Stimulated activated effector memory CD8-positive, alpha-beta T cell treated with anti-CD3 and anti-CD28 coated beads, Interleukin-12 subunit alpha, Interleukin-12 subunit beta, amount 100 ng/mL, for 72 hours (primary cell): ENCODE measurements around the gene RGS14.
"Not testable (repeated sequence)": the region's sequence is repeated elsewhere in the genome, so short reads cannot be mapped to it uniquely, and the experiment has no call there.

Experiments
- ATAC-seq: fragments of 150-1000 bp; cut with Tn5 transposase; 2 replicates; pipeline ENCODE4 v1.10.0; 2021
- DNase-seq, 2 donors: peaks; one replicate each; pipeline ENCODE4 v3.0.0; 2021 to 2022; ENCODE audit warnings: low spot score in 2 of 2
- H3K27ac Mint-ChIP-seq: one replicate; pipeline ENCODE4 v1.8.0; 2022; ENCODE audit warnings: mild to moderate bottlenecking, mixed read lengths
- H3K36me3 Mint-ChIP-seq: one replicate; pipeline ENCODE4 v1.8.0; 2022; ENCODE audit warnings: mild to moderate bottlenecking, mixed read lengths
- H3K4me1 Mint-ChIP-seq: one replicate; pipeline ENCODE4 v1.8.0; 2022; ENCODE audit warnings: mixed read lengths
- H3K4me3 Mint-ChIP-seq: one replicate; pipeline ENCODE4 v1.8.0; 2022; ENCODE audit warnings: mild to moderate bottlenecking, mixed read lengths
- H3K9me3 Mint-ChIP-seq: one replicate; pipeline ENCODE4 v1.8.0; 2022; ENCODE audit warnings: mixed read lengths

Gene RGS14

DNA sequence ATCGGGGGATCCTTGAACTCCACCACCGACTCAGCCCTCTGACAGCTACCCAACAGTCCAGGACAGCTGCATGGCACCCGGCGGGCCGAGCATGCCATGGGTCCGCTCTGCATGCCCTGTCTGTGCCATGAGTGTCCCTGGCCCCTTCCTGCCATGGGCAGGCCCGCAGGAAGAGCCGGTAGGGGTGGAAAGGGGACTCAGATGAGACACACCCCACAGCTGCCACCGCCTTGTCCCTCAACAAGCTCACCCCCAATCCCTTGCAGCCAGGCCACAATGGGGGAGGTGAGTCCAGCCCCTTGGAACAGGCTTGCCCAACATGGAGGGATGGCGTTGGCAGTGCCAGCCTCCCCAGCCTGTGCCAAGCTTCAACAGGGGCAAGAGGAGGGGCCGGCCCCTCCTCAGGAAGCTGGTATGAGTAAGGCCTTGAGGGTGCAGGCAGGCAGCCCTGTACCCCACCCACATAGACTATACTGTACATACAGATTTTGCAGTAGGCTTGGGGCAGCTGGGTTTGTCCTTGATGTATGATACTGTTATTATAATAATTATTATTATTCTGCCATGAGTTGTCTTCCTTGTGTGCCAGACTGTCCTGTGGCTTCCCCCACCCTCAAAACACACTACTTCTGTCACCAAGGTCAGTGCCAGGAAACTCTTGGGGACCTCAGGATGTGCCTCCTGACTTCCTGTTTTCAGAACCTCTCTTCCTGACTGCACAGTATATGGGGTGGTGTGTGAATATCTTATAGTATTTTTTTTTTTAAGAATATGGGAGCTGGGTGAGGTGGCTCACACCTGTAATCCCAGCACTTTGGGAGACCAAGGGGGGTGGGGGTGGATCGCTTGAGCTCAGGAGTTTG is 14.5 kb downstream of the RGS14 start:
- Mint-ChIP-seq H3K36me3 (peaks cover 60% of the 10 kb centered on the region), H3K9me3 (no peaks in the 10 kb centered on the region), H3K4me1 (peaks cover 48% of the 10 kb centered on the region), H3K4me3 (peak overlapping the region; percentile 64), H3K27ac (peak overlapping the region; percentile 72)
- ATAC-seq (peak; percentile 62), DNase-seq (no peak)

DNA sequence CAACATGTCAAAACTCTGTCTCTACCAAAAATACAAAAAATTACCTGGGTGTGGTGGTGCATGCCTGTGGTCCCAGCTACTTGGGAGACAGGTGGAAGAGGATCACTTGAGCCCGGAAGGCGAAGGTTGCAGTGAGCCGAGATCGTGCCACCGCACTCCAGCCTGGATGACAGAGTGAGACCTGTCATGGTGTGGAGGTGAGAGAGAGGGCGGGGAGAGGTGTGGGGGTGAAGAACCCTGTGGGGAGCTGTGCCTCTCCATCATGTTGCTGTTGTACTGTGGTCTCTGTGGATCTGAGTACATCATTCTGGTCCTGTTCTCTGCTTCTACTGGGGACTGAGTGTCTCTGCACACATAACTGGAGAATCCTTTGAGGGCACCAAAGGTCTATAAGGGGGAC is 15.2 kb downstream of the RGS14 start:
- H3K27ac Mint-ChIP-seq, result peak overlapping the region; percentile 72
- peaks cover 48% of the 10 kb centered on the region for H3K4me1 Mint-ChIP-seq
- no peaks in the 10 kb centered on the region for H3K9me3 Mint-ChIP-seq
- DNase-seq, result no peak
- H3K36me3 Mint-ChIP-seq, result peaks cover 58% of the 10 kb centered on the region
- peak; percentile 84 for ATAC-seq
- H3K4me3 Mint-ChIP-seq, result peak overlapping the region; percentile 64

DNA sequence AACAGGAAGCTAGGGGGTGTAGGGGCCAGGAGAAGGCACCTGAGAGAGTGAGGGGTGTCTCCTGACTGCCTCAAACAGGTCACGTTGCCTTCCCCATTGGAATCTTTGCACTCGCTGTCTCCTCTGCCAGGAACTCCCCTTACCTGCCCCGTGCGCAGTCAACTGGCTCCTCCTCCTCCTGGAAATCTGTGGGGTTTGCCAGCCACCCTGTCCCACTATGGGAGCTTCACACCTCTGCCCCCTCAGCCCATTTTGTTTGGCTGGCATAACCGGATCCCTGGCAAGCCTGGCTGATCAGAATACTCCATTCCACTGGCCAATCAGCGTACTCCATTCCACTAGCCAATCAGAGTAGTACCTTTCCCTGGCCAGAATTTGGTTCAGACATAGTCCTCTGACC is 16.1 kb downstream of the RGS14 start:
- Mint-ChIP-seq H3K36me3 (peaks cover 49% of the 10 kb centered on the region), H3K4me1 (peaks cover 40% of the 10 kb centered on the region), H3K9me3 (no peaks in the 10 kb centered on the region), H3K27ac (peak overlapping the region; percentile 76), H3K4me3 (no peak overlapping the region)
- DNase-seq, result no peak
- ATAC-seq, result no peak

GRCh38 chr5:177374211-177374610 is 16.5 kb downstream of the RGS14 start:
- ATAC-seq, result no peak

DNA sequence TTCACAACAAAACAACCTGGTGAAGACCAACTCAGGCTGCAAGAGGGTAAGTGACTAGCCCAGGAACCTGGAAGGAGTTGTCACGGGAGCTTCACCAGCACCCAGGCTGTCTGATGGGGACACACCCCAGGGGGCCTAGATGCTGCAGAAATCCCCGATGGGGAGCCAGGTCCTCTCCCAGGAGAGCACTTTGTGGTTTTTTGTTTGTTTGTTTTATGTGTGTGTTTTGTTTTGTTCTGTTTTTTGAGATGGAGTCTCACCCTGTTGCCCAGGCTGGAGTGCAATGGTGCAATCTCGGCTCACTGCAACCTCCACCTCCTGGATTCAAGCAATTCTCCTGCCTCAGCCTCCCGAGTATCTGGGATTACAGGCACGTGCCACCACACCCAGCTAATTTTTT is 17.8 kb downstream of the RGS14 start:
- H3K27ac Mint-ChIP-seq, result peak overlapping the region; percentile 64

More at GRCh38 chr5:177374211-177374610, 16.5 kb downstream of the RGS14 start:
- peaks cover 40% of the 10 kb centered on the region for H3K4me1 Mint-ChIP-seq
- H3K9me3 Mint-ChIP-seq, result no peaks in the 10 kb centered on the region
- DNase-seq, result no peak
- H3K4me3 Mint-ChIP-seq, result no peak overlapping the region
- H3K27ac Mint-ChIP-seq, result peak overlapping the region; percentile 76
- H3K36me3 Mint-ChIP-seq, result peaks cover 45% of the 10 kb centered on the region

DNA sequence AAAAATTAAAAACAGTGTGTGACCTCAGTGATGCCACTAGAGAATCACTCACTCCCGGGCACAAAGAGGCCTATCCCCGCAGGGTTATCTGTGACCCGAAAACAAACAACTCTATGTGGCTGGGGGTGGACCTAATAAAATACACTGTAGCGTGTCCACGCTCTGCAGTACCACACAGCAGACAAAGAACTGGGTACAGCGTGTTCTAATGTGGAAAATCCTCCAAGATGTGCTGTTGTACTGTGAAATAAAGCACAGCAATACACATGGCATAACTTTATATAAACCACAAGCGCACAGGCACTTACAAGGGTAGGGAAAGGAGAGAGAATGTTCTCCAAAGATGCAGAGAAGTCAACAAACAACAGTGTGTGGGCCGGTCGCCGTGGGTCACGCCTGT is 18.4 kb downstream of the RGS14 start:
- Mint-ChIP-seq H3K27ac (peak overlapping the region; percentile 64), H3K36me3 (peaks cover 34% of the 10 kb centered on the region), H3K9me3 (no peaks in the 10 kb centered on the region), H3K4me1 (peaks cover 48% of the 10 kb centered on the region), H3K4me3 (no peak overlapping the region)
- ATAC-seq (no peak), DNase-seq (no peak)

More for the DNA sequence above, 17.8 kb downstream of the RGS14 start:
- H3K36me3 Mint-ChIP-seq, result peaks cover 35% of the 10 kb centered on the region
- peaks cover 48% of the 10 kb centered on the region for H3K4me1 Mint-ChIP-seq
- H3K9me3 Mint-ChIP-seq, DNase-seq, ATAC-seq, H3K4me3 Mint-ChIP-seq: not testable (repeated sequence)

DNA sequence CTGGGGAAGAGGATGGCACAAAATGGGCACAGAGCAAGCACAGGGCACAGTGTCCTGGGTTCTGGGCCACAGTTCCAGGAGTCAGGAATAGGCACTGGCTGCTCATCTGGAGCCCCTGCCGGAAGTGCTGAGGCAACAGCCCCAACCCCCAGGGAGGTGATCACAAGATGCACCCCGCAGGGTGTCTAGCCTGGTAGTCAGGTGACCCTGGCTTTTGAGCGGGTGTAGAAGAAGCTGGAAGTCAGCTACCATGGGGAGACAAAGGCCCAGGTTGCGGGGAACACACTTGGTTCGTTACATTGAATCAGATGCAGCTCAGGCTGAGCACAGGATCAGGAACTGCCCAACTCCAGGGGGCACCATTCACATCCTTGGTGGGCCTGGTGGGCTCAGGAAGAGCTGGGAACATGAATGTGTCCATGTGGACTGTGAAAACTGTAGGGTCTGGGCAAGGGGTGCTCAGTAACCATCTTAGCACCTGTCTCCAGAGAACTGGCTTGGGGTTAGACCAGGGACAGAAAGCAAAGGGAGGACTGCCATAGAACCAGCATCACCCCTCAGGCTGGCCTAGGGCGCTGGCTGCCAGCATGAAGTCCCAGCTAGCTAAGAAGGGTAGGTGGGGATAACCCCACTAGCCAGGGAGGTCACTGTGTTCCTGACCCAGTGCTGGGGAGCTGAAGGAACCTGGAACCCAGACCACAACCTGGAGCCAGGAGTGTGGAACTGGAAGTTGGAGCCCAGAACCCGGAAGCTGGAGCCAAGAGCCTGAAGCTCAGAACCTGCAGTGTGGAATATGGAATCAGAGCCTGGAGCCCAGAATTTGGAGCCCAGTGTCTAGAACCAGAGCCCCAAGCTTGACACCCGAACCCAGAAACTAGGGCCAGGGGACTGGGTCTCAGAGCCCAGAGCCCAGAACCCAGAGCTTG is 20.4 kb downstream of the RGS14 start:
- Mint-ChIP-seq H3K4me3 (no peak overlapping the region), H3K36me3 (peaks cover 14% of the 10 kb centered on the region), H3K9me3 (no peaks in the 10 kb centered on the region), H3K27ac (peak overlapping the region; percentile 64), H3K4me1 (peaks cover 35% of the 10 kb centered on the region)
- no peak for DNase-seq
- ATAC-seq, result no peak

DNA sequence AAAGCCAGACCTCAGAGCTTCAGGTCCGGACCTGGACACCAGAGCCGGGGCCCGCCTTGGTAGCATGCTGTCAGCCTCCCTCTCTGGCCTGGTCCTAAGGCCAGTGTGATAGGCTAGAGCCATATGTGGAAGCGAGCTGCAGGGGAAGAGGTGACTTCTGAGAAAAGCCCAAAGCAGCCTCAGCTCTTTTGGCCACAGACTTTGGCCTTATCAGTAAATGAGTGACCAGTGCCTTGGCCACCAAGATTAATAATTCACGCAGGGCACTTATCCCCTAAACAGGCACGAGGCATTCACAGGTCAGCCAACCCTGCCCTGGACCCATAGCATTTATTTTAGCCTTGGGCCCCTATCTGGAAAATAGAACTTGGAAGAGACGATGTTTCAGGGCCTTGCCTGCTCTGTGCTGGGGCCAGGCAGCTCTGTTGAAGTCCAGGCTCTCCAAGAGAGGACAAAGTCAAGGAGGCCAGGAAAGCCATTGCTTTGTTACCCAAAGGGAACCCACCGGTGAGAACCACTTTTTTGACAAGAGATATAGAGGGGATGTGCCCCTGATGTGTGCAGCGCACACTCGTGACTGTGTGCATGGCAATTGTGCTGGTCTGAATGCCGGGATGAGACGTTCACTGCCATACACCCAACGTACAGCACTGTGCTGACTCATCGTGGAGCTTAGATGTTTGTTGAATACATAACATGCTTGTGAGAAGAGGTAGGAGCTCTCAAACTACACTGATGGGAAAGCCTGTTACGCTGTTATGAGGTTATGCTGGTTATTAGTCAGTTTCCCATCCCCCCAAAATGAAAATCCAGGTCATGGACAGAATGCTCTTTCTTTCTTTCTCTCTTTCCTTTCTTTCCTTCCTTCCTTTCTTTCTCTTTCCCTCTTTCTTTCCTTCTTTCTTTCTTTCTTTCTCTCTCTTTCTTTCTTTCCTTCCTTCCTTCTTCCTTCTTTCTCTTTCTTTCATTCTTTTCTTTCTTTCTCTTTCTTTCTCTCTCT is 21.5 kb downstream of the RGS14 start:
- H3K36me3 Mint-ChIP-seq, result peaks cover 12% of the 10 kb centered on the region
- peaks cover 33% of the 10 kb centered on the region for H3K4me1 Mint-ChIP-seq
- ATAC-seq, result peak; percentile 98
- H3K9me3 Mint-ChIP-seq, result no peaks in the 10 kb centered on the region
- no peak for DNase-seq
- peak overlapping the region; percentile 66 for H3K27ac Mint-ChIP-seq
- peak overlapping the region; percentile 45 for H3K4me3 Mint-ChIP-seq

- peaks cover 40% of the 10 kb centered on the region for H3K4me1 Mint-ChIP-seq
- H3K4me3 Mint-ChIP-seq, result no peak overlapping the region
- no peak for ATAC-seq
- H3K27ac Mint-ChIP-seq, result peak overlapping the region; percentile 33
- peaks cover 7% of the 10 kb centered on the region for H3K36me3 Mint-ChIP-seq
- no peak for DNase-seq
- H3K9me3 Mint-ChIP-seq, result no peaks in the 10 kb centered on the region
These were observed 23.0 kb downstream of the RGS14 start for GRCh38 chr5:177380805-177381126.

GRCh38 chr5:177382423-177383029 is 24.8 kb downstream of the RGS14 start:
- Mint-ChIP-seq H3K36me3 (peaks cover under 1% of the 10 kb centered on the region), H3K27ac (peak overlapping the region; percentile 32), H3K4me1 (peaks cover 43% of the 10 kb centered on the region)

GRCh38 chr5:177383181-177383580 is 25.5 kb downstream of the RGS14 start:
- Mint-ChIP-seq H3K9me3 (no peaks in the 10 kb centered on the region), H3K36me3 (no peaks in the 10 kb centered on the region), H3K27ac (no peak overlapping the region), H3K4me3 (no peak overlapping the region), H3K4me1 (peaks cover 50% of the 10 kb centered on the region)
- DNase-seq, result no peak
- ATAC-seq, result no peak

More at GRCh38 chr5:177382423-177383029, 24.8 kb downstream of the RGS14 start:
- ATAC-seq (no peak), DNase-seq (no peak)
- Mint-ChIP-seq H3K9me3 (no peaks in the 10 kb centered on the region), H3K4me3 (no peak overlapping the region)

DNA sequence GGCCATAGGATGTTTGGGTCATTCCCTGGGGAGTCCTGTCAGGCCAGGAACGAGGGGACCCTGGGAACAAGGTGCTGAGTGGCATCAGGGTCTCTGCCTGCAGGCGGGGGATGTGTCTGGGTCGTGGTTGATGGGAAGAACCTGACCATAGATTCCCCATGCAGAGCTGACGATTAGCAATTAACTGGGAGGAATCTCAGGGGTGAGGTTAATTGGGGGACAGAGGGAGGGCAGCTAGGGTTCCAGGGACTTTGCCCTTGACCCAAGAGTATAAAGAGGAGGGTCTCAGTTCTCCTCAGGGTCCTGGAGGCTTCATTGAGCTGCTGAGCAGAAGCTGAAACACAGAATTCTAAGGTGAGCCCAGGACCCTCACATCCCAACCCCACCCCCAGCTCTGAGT is 26.4 kb downstream of the RGS14 start, which contains the start of gene SLC34A1:
Gene SLC34A1, plus strand, starts transcription at position 301 of the 400 bp plus-strand sequence. CDS start 1,308 bp downstream, outside the sequence.
- no peak for DNase-seq
- Mint-ChIP-seq H3K27ac (peak within 1 kb of the TSS; percentile 46), H3K36me3 (no peaks in the 10 kb centered on the region), H3K4me1 (peaks cover 56% of the 10 kb centered on the region), H3K4me3 (peak within 1 kb of the TSS; percentile 43), H3K9me3 (no peaks in the 10 kb centered on the region)
- no peak for ATAC-seq

DNA sequence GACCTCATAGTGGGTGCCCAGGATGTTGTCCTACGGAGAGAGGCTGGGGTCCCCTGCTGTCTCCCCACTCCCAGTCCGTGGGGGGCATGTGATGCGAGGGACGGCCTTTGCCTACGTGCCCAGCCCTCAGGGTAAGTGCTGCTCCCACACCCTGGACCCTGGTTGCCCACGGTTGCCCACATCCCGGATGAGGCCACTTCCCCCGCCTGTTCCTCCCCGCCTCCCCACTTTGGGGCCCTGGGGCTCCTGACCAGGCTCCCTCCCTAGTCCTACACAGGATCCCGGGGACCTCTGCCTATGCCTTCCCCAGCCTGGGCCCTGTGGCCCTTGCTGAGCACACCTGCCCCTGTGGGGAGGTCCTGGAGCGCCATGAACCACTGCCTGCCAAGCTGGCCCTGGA is 28.0 kb downstream of the RGS14 start:
- Mint-ChIP-seq H3K4me3 (peak overlapping the region; percentile 43), H3K4me1 (peaks cover 58% of the 10 kb centered on the region), H3K9me3 (no peaks in the 10 kb centered on the region), H3K27ac (peak overlapping the region; percentile 46), H3K36me3 (peaks cover 12% of the 10 kb centered on the region)
- DNase-seq (no peak), ATAC-seq (no peak)

DNA sequence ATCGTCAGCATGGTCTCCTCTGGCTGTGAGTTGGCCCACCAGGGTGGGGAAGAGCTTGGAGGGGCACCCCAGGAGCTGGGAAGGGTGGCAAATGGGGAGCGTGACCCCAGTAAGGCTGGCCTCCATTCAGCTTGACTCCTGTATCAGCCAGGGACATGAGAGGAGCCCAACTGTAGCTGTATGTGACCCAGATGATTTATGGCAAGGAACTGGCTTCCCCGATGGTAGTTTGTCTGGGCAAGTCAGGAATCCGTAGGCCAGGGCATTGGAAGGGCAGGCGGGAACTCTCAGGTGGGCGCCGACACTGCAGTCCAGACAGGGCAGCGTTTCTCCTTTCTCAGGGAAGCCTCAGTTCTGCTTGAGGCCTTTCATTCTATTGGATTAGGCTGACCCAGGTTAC is 28.8 kb downstream of the RGS14 start:
- H3K4me1 Mint-ChIP-seq, result peaks cover 66% of the 10 kb centered on the region
- H3K9me3 Mint-ChIP-seq, result no peaks in the 10 kb centered on the region
- H3K4me3 Mint-ChIP-seq, result peak overlapping the region; percentile 43
- peaks cover 12% of the 10 kb centered on the region for H3K36me3 Mint-ChIP-seq
- no peak for DNase-seq
- no peak for ATAC-seq
- no peak overlapping the region for H3K27ac Mint-ChIP-seq
